ENCODE data around the gene ALPP. TPM values are rescaled to one million over a fixed set of nuclear protein-coding genes. Genes with fewer than 3 reads are reported as not detected.
"Not testable (repeated sequence)": the region's sequence is repeated elsewhere in the genome, so short reads cannot be mapped to it uniquely, and the experiment has no call there.

The ALPP gene
- total and polyA plus RNA-seq, 2 experiments from 2014 or later, result not detected

GRCh38 chr2:232335859-232336215 is 42.7 kb upstream of the ALPP start:
- no peak for TF ChIP-seq EZH2phosphoT487 (IDR thresholded peaks at IDR 0.05; ENCODE audit: insufficient read depth, low read depth)
- TF ChIP-seq EZH2 (IDR thresholded peaks at IDR 0.05; ENCODE audit: insufficient read depth, poor library complexity, severe bottlenecking), result no peak
- H3K27ac ChIP-seq, result no peak overlapping the region
- in situ Hi-C loops (cut with MboI), result no loop called here
- no peak overlapping the region for H3K4me2 ChIP-seq (ENCODE audit: unreplicated experiment)
- 96 to 97% methylated on average over 4 of the region's 4 CpGs for WGBS, 2 experiments (ENCODE audit: low coverage in 1 of 2, low lambda C conversion rate in 2 of 2, missing lambda C conversion rate in 2 of 2)
- H3K9ac ChIP-seq, result no peak overlapping the region
- no peaks in the 10 kb centered on the region for H3K79me2 ChIP-seq (ENCODE audit: insufficient read depth)
- H2AFZ ChIP-seq, result no peak overlapping the region
- no peaks in the 10 kb centered on the region for H3K36me3 ChIP-seq (ENCODE audit: low read depth)
- no peaks in the 10 kb centered on the region for H3K27me3 ChIP-seq (replicated peaks; ENCODE audit: insufficient read depth)
- H4K20me1 ChIP-seq (ENCODE audit: insufficient read depth), result no peaks in the 10 kb centered on the region
- H3K4me1 ChIP-seq (ENCODE audit: insufficient read depth), result no peaks in the 10 kb centered on the region
- H3K4me3 ChIP-seq, result no peak overlapping the region
- H3K9me3 ChIP-seq (ENCODE audit: low read depth), result no peaks in the 10 kb centered on the region
- no peak for DNase-seq
- no peaks in the 10 kb centered on the region for H3K9me2 ChIP-seq (ENCODE audit: insufficient read depth)
- H3F3A ChIP-seq (ENCODE audit: insufficient read depth), result no peaks in the 10 kb centered on the region

- H3K27me3 ChIP-seq (replicated peaks; ENCODE audit: insufficient read depth), result no peaks in the 10 kb centered on the region
- no peaks in the 10 kb centered on the region for H3K79me2 ChIP-seq (ENCODE audit: insufficient read depth)
- in situ Hi-C loops (cut with MboI), result no loop called here
- no peak overlapping the region for H3K9ac ChIP-seq
- no peak for DNase-seq
- H3K4me2 ChIP-seq (ENCODE audit: unreplicated experiment), result no peak overlapping the region
- H3F3A ChIP-seq (ENCODE audit: insufficient read depth), result no peaks in the 10 kb centered on the region
- H3K27ac ChIP-seq, result no peak overlapping the region
- no peak overlapping the region for H3K4me3 ChIP-seq
- H3K36me3 ChIP-seq (ENCODE audit: low read depth), result no peaks in the 10 kb centered on the region
- TF ChIP-seq EZH2 (IDR thresholded peaks at IDR 0.05; ENCODE audit: insufficient read depth, poor library complexity, severe bottlenecking) (no peak), EZH2phosphoT487 (IDR thresholded peaks at IDR 0.05; ENCODE audit: insufficient read depth, low read depth) (no peak)
- no peaks in the 10 kb centered on the region for H3K4me1 ChIP-seq (ENCODE audit: insufficient read depth)
- no peak overlapping the region for H2AFZ ChIP-seq
- H3K9me2 ChIP-seq (ENCODE audit: insufficient read depth), result no peaks in the 10 kb centered on the region
- H4K20me1 ChIP-seq (ENCODE audit: insufficient read depth), result no peaks in the 10 kb centered on the region
- WGBS, 2 experiments (ENCODE audit: low coverage in 1 of 2, low lambda C conversion rate in 2 of 2, missing lambda C conversion rate in 2 of 2), result 93 to 94% methylated on average over 14 to 15 of the region's 15 CpGs
- no peaks in the 10 kb centered on the region for H3K9me3 ChIP-seq (ENCODE audit: low read depth)
Observed at GRCh38 chr2:232336241-232336736, 42.3 kb upstream of the ALPP start.

GRCh38 chr2:232336981-232337720 is 41.4 kb upstream of the ALPP start:
- H2AFZ ChIP-seq, result no peak overlapping the region
- no peak overlapping the region for H3K9ac ChIP-seq
- H3K79me2 ChIP-seq (ENCODE audit: insufficient read depth), result no peaks in the 10 kb centered on the region
- no peaks in the 10 kb centered on the region for H3K36me3 ChIP-seq (ENCODE audit: low read depth)
- DNase-seq, result no peak
- TF ChIP-seq EZH2phosphoT487 (IDR thresholded peaks at IDR 0.05; ENCODE audit: insufficient read depth, low read depth) (no peak), EZH2 (IDR thresholded peaks at IDR 0.05; ENCODE audit: insufficient read depth, poor library complexity, severe bottlenecking) (no peak)
- no peaks in the 10 kb centered on the region for H3K4me1 ChIP-seq (ENCODE audit: insufficient read depth)
- H3K4me3 ChIP-seq, result no peak overlapping the region
- no peaks in the 10 kb centered on the region for H3K9me2 ChIP-seq (ENCODE audit: insufficient read depth)
- no peak overlapping the region for H3K27ac ChIP-seq
- no peaks in the 10 kb centered on the region for H3K27me3 ChIP-seq (replicated peaks; ENCODE audit: insufficient read depth)
- WGBS, 2 experiments (ENCODE audit: low coverage in 1 of 2, low lambda C conversion rate in 2 of 2, missing lambda C conversion rate in 2 of 2), result 92% methylated on average over 16 to 17 of the region's 18 CpGs
- no peaks in the 10 kb centered on the region for H3F3A ChIP-seq (ENCODE audit: insufficient read depth)
- no peak overlapping the region for H3K4me2 ChIP-seq (ENCODE audit: unreplicated experiment)
- in situ Hi-C loops (cut with MboI), result no loop called here
- H4K20me1 ChIP-seq (ENCODE audit: insufficient read depth), result no peaks in the 10 kb centered on the region
- no peaks in the 10 kb centered on the region for H3K9me3 ChIP-seq (ENCODE audit: low read depth)

GRCh38 chr2:232338094-232338758 is 40.3 kb upstream of the ALPP start:
- DNase-seq; H3F3A ChIP-seq (ENCODE audit: insufficient read depth); in situ Hi-C loops (cut with MboI); H3K4me2 ChIP-seq (ENCODE audit: unreplicated experiment); H3K36me3 ChIP-seq (ENCODE audit: low read depth); H4K20me1 ChIP-seq (ENCODE audit: insufficient read depth); H3K27me3 ChIP-seq (replicated peaks; ENCODE audit: insufficient read depth); H3K79me2 ChIP-seq (ENCODE audit: insufficient read depth); H3K9ac ChIP-seq; H3K9me3 ChIP-seq (ENCODE audit: low read depth); H3K4me1 ChIP-seq (ENCODE audit: insufficient read depth); H3K9me2 ChIP-seq (ENCODE audit: insufficient read depth); H3K4me3 ChIP-seq; H3K27ac ChIP-seq; H2AFZ ChIP-seq: not testable (repeated sequence)
- WGBS, 2 experiments (ENCODE audit: low coverage in 1 of 2, low lambda C conversion rate in 2 of 2, missing lambda C conversion rate in 2 of 2), result 93 to 95% methylated on average over 7 to 11 of the region's 16 CpGs

All from GM23248 (cell line).